ENCODE data around the gene PKHD1.
A peak's percentile ranks its signal among the peaks of the same experiment; 100 is the strongest.

PKHD1 gene

GRCh38 chr6:52102405-52102804 is 15.0 kb upstream of the PKHD1 start:
- DNase-seq, result no peak

DNA sequence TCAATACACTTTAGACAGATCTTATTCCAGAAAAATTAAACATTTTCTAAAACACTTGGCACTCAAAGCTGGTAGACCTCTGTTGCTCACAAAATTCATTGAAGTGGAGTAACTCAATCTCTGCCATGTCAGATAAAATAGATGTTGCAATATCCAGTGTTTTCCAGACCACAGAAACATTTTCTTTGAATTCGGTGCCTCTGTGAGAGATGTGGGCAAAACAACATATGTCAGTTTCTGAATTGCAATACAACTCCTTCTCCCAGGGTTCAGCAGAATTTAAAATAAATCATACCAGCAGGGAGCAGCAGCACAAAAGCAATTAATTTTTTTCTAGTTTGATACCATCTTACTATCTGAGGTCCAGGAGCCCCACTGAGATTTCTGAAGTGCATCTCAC is 11.3 kb upstream of the PKHD1 start:
- no peak for DNase-seq

DNA sequence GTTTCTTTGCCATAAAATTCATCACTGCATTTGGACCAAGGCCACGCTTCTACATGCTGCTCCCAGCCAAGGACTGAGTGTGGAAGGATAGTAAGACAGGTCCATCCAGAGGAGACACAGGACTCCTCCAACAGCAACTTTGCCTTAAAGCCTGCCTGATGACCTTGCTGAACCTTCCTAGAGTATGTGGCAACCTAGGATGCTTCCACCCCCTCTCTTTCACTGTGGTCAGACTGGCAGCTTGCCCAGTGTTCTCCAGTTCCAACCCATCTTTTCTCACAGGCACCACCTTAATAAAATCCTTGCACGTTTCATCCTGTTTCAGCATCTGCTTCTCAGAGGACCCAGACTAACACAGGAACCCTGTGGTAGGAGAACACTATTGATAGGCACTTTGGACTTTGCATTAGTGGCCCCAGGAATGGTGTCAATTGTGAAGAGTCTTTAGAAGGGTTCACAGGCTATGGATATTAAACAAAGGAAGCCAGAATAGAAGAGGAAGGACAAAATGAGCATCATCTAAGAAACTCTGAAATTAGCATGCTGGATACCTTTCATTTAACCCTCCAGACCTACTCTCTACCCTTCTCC is 2.4 kb upstream of the PKHD1 start:
- DNase-seq, result no peak

GRCh38 chr6:52086741-52087140 is 672 bp downstream of the PKHD1 start:
- DNase-seq, result no peak

DNA sequence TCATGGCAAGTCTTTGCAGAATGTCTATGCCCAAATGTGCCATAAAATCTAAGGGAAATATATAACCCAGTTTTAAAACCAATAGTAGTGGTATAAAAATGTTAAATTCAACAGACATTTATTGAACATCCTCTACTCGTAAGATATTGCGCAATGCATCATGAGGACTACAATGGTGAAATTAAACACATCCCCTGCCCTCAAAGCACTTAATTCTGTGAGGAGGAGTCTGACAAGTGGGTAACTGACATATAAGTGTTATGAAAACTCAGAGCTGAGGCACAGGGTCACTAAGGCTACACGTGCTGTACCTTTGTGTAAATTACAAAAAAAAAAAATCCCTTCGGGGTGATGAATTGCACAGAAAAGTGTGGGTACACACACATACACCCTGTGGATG is 6.2 kb downstream of the PKHD1 start:
- no peak for DNase-seq

GRCh38 chr6:52077961-52078625 is 9.3 kb downstream of the PKHD1 start:
- no peak for DNase-seq

DNA sequence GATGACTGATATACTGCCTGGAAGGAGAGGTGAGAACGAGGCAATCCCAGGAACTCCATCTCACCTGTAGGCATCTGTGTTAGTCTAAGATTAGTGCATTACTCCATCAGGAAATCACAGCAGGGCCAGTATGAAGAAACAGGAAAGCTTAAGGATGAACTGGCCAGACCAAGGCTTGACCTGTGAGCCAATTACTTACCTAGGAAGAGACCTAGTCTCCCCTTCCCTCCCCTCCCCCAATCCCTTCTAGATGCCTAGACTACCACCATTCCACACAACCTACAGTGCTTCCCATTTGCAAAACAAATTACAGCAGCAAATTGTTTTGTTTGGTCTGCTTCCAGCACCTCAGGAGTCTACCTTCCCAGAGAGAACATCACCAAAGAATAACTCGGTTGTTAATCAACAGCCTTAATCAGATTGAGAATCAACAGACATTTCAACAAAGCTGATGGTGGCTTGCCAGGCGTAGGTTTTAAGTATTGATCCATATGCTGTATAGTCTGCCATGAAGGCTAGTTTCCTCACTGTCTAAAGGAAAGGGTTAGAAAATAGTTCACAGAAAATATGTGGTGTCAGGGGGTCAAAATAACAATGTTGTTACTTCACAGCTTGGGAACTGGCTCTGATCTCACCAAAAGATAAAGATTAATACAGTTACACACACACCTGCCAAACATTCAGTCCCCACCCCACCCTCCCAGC is 10.1 kb downstream of the PKHD1 start:
- DNase-seq, result no peak

- DNase-seq, result no peak
Observed at GRCh38 chr6:52076791-52077179, 10.6 kb downstream of the PKHD1 start.

- no peak for DNase-seq
Observed at GRCh38 chr6:52074716-52075115, 12.7 kb downstream of the PKHD1 start.

DNA sequence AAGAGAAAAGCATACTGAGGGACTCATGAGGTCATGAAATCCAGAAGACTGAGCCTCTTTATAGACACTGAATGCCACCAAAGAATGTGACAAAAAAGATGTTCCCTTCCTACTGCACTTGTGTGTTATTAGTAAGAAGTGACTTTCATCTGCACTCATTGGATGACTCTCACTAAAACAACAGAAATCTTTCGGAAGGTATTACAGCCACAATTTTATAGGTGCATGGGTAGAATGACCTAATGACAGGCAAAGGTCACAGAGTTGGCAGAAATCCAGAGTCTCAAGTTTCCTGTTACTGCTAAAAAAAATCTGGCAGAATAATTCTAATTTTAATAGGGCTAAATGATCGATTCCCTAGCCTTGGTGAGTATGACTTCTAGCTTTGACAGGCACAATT is 13.3 kb downstream of the PKHD1 start:
- DNase-seq, result no peak

DNA sequence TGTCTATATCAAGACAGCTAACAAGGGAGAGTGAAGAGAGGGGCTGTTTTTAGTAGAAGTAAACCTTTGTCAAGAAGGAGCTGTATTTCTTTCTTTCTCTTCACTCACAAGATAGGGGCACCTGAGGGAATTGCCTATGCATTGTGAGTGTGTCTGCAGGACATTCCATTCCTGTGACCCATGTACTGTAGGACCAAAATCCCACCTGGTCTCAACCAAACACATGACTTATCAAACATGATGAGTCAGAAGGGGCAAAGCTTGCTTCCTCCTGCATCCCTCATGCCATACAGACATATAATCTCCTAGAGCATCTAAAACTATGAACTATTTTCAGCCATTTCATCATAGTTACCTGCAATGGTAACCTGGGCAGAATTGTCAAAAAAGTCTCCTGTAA is 21.8 kb downstream of the PKHD1 start:
- no peak for DNase-seq

DNA sequence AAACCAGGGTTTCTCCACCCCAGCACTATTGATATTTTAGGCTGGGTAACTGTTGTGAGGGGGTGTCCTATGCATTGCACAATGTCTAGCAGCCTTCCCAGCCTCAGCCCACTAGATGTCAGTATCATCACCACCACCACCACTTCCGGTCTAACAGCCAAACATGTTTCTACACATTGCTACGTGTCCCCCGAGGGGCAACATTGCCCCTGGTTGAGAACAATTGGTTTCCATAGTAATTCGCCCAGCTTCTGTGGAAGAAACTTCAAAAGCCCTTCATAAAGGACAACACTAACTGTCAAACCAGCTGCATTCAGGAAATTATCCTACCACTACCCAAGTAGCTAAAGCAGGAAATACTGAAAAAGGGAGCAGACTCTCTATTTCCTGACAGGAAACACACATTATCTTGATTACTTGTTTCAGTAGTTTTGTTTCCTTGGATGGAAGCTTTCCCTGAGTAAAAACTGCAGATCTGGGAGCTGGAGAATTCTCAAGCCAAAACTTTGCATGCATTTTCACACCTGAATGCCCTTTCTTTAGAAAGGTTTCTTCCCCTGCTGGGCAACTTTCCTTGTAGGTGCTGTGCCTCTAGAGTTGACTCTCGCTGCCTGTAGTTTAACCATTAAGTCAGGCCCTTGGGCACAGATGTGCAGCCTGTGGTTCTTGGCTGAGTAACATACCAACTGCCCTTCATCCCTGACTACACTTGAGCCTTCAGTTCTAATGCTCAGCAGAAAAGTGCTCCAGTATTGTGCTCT is 23.6 kb downstream of the PKHD1 start:
- peak; percentile 80 for DNase-seq

DNA sequence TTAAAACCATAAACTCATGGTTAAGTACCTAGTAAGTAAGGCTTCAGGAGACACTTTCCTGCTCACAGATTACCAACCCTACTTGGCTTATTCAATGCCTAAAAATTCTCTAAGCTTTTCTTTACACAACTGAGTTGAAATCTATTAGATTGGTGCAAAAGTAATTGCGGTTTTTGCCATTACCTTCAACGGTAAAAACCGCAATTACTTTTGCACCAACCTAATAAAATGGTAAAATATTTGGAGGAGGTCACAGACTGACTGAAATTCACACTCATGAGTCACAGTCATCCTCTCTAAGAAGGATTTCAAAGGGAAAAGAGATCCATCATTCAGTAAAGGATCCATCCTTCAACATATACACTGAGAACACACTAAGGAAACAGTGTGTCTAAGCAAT is 25.9 kb downstream of the PKHD1 start:
- no peak for DNase-seq

GRCh38 chr6:52059821-52060220 is 27.6 kb downstream of the PKHD1 start:
- DNase-seq, result no peak

- DNase-seq, result no peak
Observed at GRCh38 chr6:52055451-52055850, 32.0 kb downstream of the PKHD1 start.

DNA sequence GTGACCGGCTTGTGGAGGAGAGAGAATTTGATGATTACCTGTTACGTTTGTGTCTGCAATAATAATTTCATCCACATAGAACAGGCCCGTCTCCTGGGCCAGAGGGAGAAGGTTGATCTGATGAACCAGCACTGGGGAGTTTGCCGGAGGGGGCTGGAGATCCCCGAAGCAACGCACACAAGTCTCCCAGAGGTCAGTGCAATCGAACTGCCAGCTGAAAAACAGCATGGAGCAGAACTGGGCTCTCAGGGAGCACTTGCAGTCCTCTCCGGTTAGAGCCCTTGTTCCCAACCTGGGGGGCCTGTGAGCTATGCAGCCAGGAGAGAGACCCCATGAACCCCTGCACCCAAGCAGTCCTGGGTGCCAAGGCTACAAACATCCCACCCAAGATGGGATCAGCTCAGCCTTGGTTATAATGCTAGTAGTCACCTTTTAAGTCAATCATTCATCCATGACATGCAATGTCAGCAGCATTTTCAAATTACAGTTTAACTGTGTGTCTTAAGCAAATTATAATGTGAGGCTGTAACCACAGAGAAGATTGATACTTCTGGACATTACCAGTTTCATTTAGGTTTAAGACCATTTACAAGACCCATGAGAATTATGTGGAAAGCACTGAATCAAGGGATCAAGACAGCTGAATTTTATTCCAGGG is 34.2 kb downstream of the PKHD1 start:
- DNase-seq, result no peak

- DNase-seq, result no peak
Observed at GRCh38 chr6:52050051-52050405, 37.4 kb downstream of the PKHD1 start.

GRCh38 chr6:52049252-52050050 is 38.0 kb downstream of the PKHD1 start:
- peak; percentile 18 for DNase-seq

DNA sequence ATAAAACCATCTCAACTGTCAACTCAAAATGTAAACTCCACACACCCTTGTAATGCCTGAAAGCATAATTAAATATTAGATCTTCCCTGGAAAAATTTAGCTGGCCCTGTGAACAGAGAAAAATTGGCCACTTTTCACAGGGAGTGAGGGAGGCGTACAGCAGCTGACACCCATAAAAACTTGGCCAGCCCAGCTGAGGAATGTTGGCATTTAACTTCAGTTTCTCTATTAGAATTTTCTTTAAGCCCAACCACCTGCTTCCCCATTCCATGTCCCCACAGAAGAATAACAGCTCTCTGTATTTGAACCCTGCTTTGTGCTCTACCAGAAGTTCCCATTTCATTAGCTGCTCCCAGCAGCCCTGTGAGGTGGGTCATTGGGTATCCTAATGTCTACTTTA is 41.0 kb downstream of the PKHD1 start:
- DNase-seq, result no peak

- no peak for DNase-seq
Observed at GRCh38 chr6:52045481-52045880, 41.9 kb downstream of the PKHD1 start.

- no peak for DNase-seq
Observed at GRCh38 chr6:52045033-52045432, 42.4 kb downstream of the PKHD1 start.

- no peak for DNase-seq
Observed at GRCh38 chr6:52042141-52042885, 45.1 kb downstream of the PKHD1 start.

All from KG1 (cell line).